Lower leg skin (tissue), 4 donors: ENCODE measurements around the gene ZNF420. TPM values are rescaled to one million over a fixed set of nuclear protein-coding genes. Genes with fewer than 3 reads are reported as not detected.

Experiments
- DNase-seq, 2 donors: peaks; one replicate each; pipeline ENCODE4 v3.0.0-alpha.2; 2019; ENCODE audit warnings: low spot score in 2 of 2
- H3K4me3 ChIP-seq: fragments of 200-600 bp; sonication (generic); 2 replicates; pipeline ENCODE4 v1.5.1; 2017; ENCODE audit warnings: mild to moderate bottlenecking, low read depth; ENCODE audit not compliant: poor library complexity, severe bottlenecking
- CTCF ChIP-seq, 3 donors: fragments of 450-650 bp; IDR thresholded peaks; one replicate each; pipeline ENCODE4 v1.5.1; 2016; ENCODE audit warnings: antibody characterized with exemption in 3 of 3, mild to moderate bottlenecking in 3 of 3, moderate library complexity in 2 of 3
- POLR2A ChIP-seq, 2 donors: fragments of 450-650 bp; IDR thresholded peaks; one replicate each; pipeline ENCODE4 v1.6.1; 2016 to 2017; ENCODE audit warnings: antibody characterized with exemption in 2 of 2, mild to moderate bottlenecking in 1 of 2, moderate library complexity in 1 of 2
- WGBS, 2 donors: methylation state at CpG; one replicate each; pipeline ENCODE4 v1.1.5; 2018; 5-methylcytosine and 5-hydroxymethylcytosine counted together
- intact Hi-C: fragments of 100-400 bp; cut with DNase I; formaldehyde crosslinking; loops from one replicate; pipeline ENCODE4 v1.15.0; 2023; ENCODE audit warnings: low total_unique reads
- total RNA-seq, 4 donors: library from RNA; depleted of rRNA; stranded (reverse); fragments of >200 nt; gene quantifications; one replicate each; pipeline ENCODE4 v1.1.0, GENCODE V29; 2016

The ZNF420 gene
- total RNA-seq, 4 donors from 2014 or later: 8.7 to 28.5 (median 12.6) TPM

DNA sequence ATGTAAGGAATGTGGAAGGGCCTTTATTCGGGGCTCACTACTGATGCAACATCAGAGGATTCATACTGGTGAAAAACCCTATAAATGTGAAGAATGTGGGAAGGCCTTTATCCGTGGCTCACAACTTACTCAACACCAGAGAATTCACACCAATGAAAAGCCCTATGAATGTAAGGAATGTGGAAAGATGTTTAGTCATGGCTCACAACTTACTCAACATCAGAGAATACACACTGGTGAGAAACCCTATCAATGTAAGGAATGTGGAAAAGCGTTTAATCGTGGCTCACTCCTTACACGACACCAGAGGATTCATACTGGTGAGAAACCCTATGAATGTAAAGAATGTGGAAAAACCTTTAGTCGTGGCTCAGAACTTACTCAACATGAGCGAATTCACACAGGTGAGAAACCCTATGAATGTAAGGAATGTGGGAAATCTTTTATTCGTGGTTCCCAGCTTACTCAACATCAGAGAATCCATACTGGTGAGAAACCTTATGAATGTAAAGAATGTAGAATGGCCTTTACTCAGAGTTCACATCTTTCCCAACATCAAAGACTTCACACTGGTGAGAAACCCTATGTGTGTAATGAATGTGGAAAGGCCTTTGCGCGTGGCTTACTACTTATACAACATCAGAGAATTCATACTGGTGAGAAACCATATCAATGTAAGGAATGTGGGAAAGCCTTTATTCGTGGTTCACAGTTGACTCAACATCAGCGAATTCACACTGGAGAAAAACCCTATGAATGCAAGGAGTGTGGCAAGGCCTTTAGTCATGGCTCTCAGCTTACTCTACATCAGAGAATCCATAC is 50.0 kb downstream of the ZNF420 start:
- TF ChIP-seq POLR2A (IDR thresholded peaks at IDR 0.05) (no peak), CTCF (IDR thresholded peaks at IDR 0.05) (no peak)
- DNase-seq: no peak
- 95% methylated on average over 12 of the region's 12 CpGs for WGBS, 2 donors
- no peak overlapping the region for H3K4me3 ChIP-seq
- intact Hi-C loops: no loop called here

DNA sequence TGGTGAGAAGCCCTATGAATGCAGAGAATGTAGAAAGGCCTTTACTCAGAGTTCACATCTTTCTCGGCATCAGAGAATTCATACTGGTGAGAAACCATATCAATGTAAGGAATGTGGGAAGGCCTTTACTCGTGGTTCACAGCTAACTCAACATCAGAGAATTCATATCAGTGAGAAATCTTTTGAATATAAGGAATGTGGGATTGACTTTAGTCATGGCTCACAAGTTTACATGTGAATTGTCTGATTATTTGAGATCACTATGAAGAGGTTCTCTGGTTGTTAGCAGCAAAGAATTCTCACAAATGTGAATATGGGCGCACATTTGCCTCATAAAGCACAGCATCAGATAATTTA is 50.6 kb downstream of the ZNF420 start:
- intact Hi-C loops: no loop called here
- TF ChIP-seq POLR2A (IDR thresholded peaks at IDR 0.05) (no peak), CTCF (IDR thresholded peaks at IDR 0.05) (no peak)
- no peak for DNase-seq
- WGBS, 2 donors: 95 to 100% methylated on average over 3 of the region's 3 CpGs
- no peak overlapping the region for H3K4me3 ChIP-seq

DNA sequence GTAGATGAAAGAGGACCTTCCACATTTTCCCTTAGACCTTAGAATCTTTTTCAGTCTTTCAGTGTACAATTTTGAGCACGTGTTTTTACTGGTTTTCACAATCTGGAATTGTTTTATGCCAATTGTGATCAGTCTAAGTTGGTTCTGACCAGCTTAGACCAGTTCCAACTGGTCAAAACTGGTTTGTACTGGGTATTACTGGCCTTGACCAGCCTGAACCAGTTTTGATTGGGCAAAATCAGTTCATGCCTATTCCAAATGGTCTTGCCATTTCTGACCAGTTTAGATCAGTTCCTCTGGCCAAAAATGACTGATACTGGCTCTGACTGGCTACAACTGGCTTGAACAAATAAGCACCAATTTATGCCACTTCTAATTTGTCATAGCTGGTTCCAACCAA is 57.9 kb downstream of the ZNF420 start:
- WGBS, 2 donors: 13 to 16% methylated on average over 1 of the region's 1 CpG
- TF ChIP-seq CTCF (IDR thresholded peaks at IDR 0.05) (no peak), POLR2A (IDR thresholded peaks at IDR 0.05) (no peak)
- no peak for DNase-seq
- no peak overlapping the region for H3K4me3 ChIP-seq
- intact Hi-C loops: no loop called here

DNA sequence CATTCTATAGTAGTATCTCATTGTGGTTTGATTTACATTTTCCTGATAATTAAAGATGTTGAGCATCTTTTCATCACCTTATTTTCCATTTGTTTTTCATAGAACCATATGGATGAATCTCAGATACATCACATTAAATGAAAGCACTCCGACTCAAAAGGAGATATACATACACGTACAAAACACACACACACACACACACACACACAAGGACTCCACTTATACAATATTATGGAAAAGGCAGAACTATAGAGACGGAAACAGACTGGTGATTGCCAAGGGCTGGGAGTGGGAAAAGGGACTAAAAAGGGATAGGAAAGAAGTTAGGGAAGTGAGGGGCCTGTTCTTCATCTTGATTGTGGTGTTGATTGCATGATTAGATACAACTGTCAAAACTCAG is 70.0 kb downstream of the ZNF420 start:
- no peak overlapping the region for H3K4me3 ChIP-seq
- 96% methylated on average over 3 of the region's 3 CpGs for WGBS, 2 donors
- DNase-seq: no peak
- intact Hi-C loops: no loop called here
- TF ChIP-seq CTCF (IDR thresholded peaks at IDR 0.05) (no peak), POLR2A (IDR thresholded peaks at IDR 0.05) (no peak)

DNA sequence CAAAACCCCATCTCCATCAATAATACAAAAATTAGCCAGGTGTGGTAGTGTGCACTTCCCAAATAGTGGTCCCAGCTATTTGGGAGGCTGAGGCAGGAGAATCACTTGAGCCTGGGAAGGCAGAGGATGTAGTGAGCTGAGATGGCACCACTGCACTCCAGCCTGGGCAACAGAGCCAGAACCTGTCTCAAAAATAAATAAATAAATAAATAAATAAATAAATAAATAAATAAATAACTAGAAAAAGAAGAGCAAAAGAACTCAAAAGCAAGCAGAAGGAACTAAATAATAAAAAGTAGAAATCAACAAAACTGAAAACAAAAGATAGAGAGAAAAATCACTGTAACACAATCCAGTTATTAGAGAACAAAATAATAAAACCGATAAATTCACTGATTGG is 81.9 kb downstream of the ZNF420 start:
- DNase-seq: no peak
- TF ChIP-seq CTCF (IDR thresholded peaks at IDR 0.05): no peak
- no peak for TF ChIP-seq POLR2A (IDR thresholded peaks at IDR 0.05)
- intact Hi-C loops: no loop called here
- WGBS, 2 donors: 95 to 98% methylated on average over 1 of the region's 1 CpG
- no peak overlapping the region for H3K4me3 ChIP-seq

- DNase-seq: no peak
- TF ChIP-seq POLR2A (IDR thresholded peaks at IDR 0.05): no peak
- TF ChIP-seq CTCF (IDR thresholded peaks at IDR 0.05): no peak
- no peak overlapping the region for H3K4me3 ChIP-seq
- intact Hi-C loops: no loop called here
- WGBS, 2 donors: 100% methylated on average over 1 of the region's 1 CpG
Observed at GRCh38 chr19:37165635-37166034, 87.4 kb downstream of the ZNF420 start.
